G401.6 (cell line): ENCODE measurements around the gene TAF11L9.
"Not testable (repeated sequence)": the region's sequence is repeated elsewhere in the genome, so short reads cannot be mapped to it uniquely, and the experiment has no call there.

ENCODE experiments used
- FAIRE-seq: peaks from 2 replicates; lab custom pipeline; 2012; peaks lifted over from hg19 to GRCh38; lab: Jason Lieb, UNC

The TAF11L9 gene

DNA sequence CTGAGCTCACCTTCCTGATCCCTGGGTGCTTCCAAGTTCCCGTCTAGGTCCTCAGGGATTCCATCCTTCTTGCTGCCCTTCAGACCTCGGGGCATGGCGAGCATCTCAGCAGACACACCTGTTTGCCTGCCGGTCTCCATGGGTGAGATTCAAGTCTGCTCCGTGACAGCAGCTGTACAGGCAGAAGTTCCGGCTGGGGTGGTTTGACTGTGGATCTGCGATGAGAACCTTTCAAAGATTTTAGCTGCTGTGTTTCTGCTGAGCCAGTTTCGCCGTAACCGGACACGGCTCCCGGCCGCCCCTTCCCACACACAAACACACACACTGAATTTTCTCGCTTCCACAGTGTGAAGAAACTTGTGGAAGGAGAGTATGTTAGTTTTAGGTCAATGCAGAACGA lies at the start of gene TAF11L9:
TAF11L9 (minus strand) TSS at position 140 of the 400 bp plus-strand sequence.
- FAIRE-seq, result not testable (repeated sequence)

DNA sequence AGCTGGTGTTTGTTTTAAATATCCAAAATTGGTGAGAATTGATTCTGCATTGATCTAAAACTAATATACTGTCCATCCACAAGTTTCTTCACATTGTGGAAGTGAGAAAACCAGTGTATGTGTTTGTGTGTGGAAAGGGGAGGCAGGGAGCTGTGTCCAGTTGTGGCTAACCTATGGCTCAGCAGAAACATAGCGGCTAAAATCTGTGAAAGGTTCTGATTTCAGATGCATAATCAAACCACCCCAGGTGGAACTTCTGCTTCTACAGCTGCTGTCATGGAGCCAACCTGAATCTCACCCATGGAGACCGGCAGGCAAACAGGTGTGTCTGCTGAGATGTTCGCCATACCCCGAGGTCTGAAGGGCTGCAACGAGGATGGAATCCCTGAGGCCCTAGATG lies 40.0 kb upstream of the TAF11L9 start, which contains the start of gene TAF11L14:
TAF11L14 (plus strand) TSS at position 301 of the 400 bp plus-strand sequence.
- FAIRE-seq, result no peak

- FAIRE-seq, result not testable (repeated sequence)
Observed at GRCh38 chr5:17631788-17632187, 37.6 kb upstream of the TAF11L9 start, which contains the start of gene TAF11L13. Gene TAF11L13 (plus strand): TSS chr5:17632088.

DNA sequence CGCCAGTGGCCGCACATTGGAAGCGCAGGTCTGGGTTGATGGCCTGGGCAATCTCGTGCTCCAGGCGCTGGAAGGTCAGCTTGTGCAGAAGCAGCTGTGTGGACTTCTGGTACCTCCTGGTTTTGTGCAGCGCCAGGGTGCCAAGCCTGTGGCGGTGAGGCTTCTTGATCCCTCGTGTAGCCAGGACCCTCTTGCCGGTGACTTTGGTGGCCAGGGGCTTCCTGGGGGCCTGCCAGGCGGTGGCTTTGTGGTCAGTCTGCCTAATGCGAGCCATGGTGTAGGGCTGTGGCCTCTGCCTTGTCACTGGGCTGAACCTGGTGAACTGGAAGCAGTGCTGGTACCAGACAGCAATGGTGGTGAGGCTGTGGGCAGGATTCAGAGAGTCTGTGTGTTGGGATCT lies 31.5 kb upstream of the TAF11L9 start:
- FAIRE-seq, result no peak

DNA sequence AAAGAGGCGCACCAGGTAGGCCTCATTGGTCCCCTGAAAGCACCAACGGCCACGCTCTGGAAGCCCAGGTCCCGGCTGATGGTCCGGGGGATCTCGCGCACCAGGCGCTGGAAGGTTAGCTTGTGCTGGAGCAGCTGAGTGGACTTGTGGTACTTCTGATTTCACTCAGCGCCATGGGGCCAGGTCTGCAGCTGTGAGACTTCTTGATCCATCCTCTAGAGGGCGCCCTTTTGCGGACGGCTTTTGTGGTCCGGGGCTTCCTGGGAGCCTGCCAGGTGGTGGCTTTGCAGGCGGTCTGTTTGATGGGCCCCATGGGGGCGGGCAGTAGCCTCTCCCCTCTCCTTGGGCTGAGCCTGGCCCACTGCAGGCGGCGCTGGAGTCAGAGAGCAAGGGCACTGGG lies 26.4 kb upstream of the TAF11L9 start:
- FAIRE-seq, result no peak

GRCh38 chr5:17619354-17619753 lies 25.2 kb upstream of the TAF11L9 start:
- FAIRE-seq, result no peak

DNA sequence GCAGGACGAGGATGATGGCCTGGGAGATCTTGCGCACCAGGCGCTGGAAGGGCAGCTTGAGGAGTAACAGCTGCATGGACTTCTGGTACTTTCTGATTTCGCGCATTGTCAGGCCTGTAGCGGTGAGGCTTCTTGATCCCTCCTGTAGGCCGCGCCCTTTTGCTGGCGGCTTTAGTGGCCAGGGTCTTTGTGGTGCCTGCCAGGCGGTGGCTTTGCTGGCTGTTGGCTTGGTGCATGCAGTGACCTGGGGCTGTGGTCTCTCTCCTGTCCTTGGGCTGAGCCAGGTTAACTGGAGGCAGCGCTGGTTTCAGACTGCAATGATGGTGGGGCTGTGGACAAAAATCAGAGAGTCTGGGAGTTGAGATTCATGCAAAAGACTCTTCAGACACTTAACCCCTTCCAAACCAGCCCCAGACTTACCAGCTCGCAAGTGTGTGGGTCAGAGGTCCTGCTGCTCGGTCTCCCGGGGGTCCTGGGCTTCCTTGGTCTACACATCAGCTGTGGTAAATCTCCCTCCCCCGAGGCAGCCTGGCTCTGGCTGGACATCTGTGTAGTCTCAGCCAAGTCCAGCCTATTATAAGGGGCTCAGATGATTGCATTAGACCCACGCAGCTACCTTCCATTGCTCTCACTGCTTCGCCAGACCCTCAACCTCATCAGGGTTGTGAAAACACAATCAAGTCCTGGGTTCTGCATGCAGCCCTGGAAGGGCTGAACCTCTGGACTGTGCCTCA lies 20.8 kb upstream of the TAF11L9 start:
- FAIRE-seq, result no peak

- not testable (repeated sequence) for FAIRE-seq
Observed at GRCh38 chr5:17610092-17610491, 15.9 kb upstream of the TAF11L9 start, which contains the start of gene TAF11L12. Gene TAF11L12 (plus strand): TSS chr5:17610392.

DNA sequence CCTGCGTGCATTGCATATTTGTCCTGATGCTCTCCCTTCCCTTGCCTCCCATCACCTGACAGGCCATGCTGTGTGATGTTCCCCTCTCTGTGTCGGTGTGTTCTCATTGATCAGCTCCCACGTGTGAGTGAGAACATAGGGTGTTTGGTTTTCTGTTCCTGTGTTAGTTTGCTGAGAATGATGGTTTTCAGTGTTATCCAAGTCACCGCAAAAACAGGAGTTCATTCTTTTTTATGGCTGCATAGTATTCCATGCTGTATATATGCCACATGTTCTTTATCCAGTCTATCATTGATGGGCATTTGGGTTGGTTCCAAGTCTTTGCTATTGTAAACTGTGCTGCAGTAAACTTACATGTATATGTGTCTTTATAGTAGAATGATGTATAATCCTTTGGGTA lies 13.3 kb upstream of the TAF11L9 start:
- FAIRE-seq, result not testable (repeated sequence)

DNA sequence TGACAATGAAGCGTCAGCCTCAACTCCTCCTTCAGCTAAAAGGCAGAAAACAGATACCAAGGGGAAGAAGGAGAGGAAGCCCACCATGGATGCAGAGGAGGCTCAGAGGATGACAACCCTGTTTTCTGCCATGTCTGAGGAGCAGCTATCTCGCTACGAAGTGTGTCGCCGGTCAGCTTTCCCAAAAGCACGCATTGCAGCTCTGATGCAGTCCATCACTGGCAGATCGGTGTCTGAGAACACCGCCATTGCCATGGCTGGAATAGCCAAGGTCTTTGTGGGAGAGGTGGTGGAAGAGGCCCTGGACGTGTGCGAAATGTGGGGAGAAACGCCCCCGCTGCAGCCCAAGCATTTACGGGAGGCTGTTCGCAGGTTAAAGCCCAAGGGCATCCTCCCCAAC lies 10.8 kb upstream of the TAF11L9 start:
- FAIRE-seq, result no peak

GRCh38 chr5:17603880-17604279 lies 9.7 kb upstream of the TAF11L9 start, which contains the start of gene TAF11L11:
Gene TAF11L11 (plus strand): TSS chr5:17604183.
- not testable (repeated sequence) for FAIRE-seq

- FAIRE-seq, result not testable (repeated sequence)
Observed at GRCh38 chr5:17597728-17598127, 3.5 kb upstream of the TAF11L9 start, which contains the start of gene TAF11L10. Gene TAF11L10 (minus strand): TSS chr5:17597828.

DNA sequence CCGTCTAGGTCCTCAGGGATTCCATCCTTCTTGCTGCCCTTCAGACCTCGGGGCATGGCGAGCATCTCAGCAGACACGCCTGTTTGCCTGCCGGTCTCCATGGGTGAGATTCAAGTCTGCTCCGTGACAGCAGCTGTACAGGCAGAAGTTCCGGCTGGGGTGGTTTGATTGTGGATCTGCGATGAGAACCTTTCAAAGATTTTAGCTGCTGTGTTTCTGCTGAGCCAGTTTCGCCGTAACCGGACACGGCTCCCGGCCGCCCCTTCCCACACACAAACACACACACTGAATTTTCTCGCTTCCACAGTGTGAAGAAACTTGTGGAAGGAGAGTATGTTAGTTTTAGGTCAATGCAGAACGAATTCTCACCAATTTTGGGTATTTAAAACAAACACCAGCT lies 3.3 kb downstream of the TAF11L9 start, which contains the start of gene TAF11L8:
TAF11L8 (minus strand) TSS at position 101 of the 400 bp plus-strand sequence.
- not testable (repeated sequence) for FAIRE-seq

GRCh38 chr5:17585658-17586057 lies 8.5 kb downstream of the TAF11L9 start, which contains the start of gene TAF11L7:
Gene TAF11L7 (minus strand): TSS chr5:17585758.
- FAIRE-seq, result not testable (repeated sequence)
